Adipose tissue (tissue), 3 donors: Measurements from ENCODE around the gene LRRIQ4. TPM values are rescaled to one million over a fixed set of nuclear protein-coding genes. Genes with fewer than 3 reads are reported as not detected.

Experiments used
- H3K27ac ChIP-seq: one replicate; pipeline ENCODE4 v1.5.1; 2013; ENCODE audit warnings: low read depth, low read length
- whole genome bisulfite sequencing, 3 donors: extraction: QIAGEN DNeasy Blood & Tissue Kit; methylation state at CpG; one replicate each; pipeline ENCODE4 v1.1.7; 2013; 5-methylcytosine and 5-hydroxymethylcytosine counted together
- polyA plus RNA-seq, 3 donors: library from polyadenylated mRNA; stranded (reverse); fragments of 200-250 nt; gene quantifications; one replicate each; pipeline ENCODE4 v1.2.3, GENCODE V29; 2013
- donor health status: healthy with polysubstance abuse.
- donor health status: Bipolar disorder and iron deficiency.
- donor health status: healthy.

The LRRIQ4 gene
- polyA plus RNA-seq, result not detected

GRCh38 chr3:169812332-169813235 lies at the start of gene LRRIQ4, which contains the start of gene LRRC34:
LRRIQ4 (plus strand) TSS chr3:169812870; CDS start chr3:169821922, 9,052 bp downstream.
LRRC34 (minus strand) TSS chr3:169812904; CDS start chr3:169812548, 356 bp downstream.
- H3K27ac ChIP-seq, result no peak within 1 kb of the TSS
- 5 to 10% (median 6%) methylated on average over 54 to 56 of the region's 56 CpGs for WGBS, 3 donors

GRCh38 chr3:169764312-169764881 lies 48.3 kb upstream of the LRRIQ4 start:
- peak overlapping the region; percentile 48 for H3K27ac ChIP-seq
- 0 to 1% (median 0%) methylated on average over 46 of the region's 46 CpGs for WGBS, 3 donors

GRCh38 chr3:169764882-169765612 lies 47.6 kb upstream of the LRRIQ4 start, which contains the start of gene TERC:
TERC (minus strand) TSS chr3:169765060.
- 4 to 8% (median 6%) methylated on average over 42 of the region's 42 CpGs for WGBS, 3 donors
- H3K27ac ChIP-seq, result peak within 1 kb of the TSS; percentile 48

GRCh38 chr3:169769287-169770181 lies 43.1 kb upstream of the LRRIQ4 start, which contains the start of gene ACTRT3:
ACTRT3 (minus strand) TSS chr3:169769561; CDS start chr3:169769520, 41 bp downstream.
- WGBS, 3 donors, result 1 to 7% (median 4%) methylated on average over 39 to 51 of the region's 51 CpGs
- H3K27ac ChIP-seq, result peak within 1 kb of the TSS; percentile 12

- WGBS, 3 donors, result 0 to 1% (median 0%) methylated on average over 27 of the region's 27 CpGs
- H3K27ac ChIP-seq, result no peak overlapping the region
These were observed 41.0 kb upstream of the LRRIQ4 start for GRCh38 chr3:169771497-169772304.

GRCh38 chr3:169772305-169772896 lies 40.3 kb upstream of the LRRIQ4 start:
- H3K27ac ChIP-seq, result peak overlapping the region; percentile 99
- 0 to 1% (median 0%) methylated on average over 15 of the region's 15 CpGs for WGBS, 3 donors

- 0% methylated on average over 61 of the region's 61 CpGs for WGBS, 3 donors
- peak within 1 kb of the TSS; percentile 99 for H3K27ac ChIP-seq
These were observed 39.5 kb upstream of the LRRIQ4 start, which contains the start of gene MYNN for GRCh38 chr3:169772897-169773816. MYNN (plus strand) TSS chr3:169773396; CDS start chr3:169774296, 900 bp downstream.

- no peak overlapping the region for H3K27ac ChIP-seq
- WGBS, 3 donors, result 32 to 68% (median 52%) methylated on average over 5 of the region's 5 CpGs
These were observed 38.5 kb upstream of the LRRIQ4 start for GRCh38 chr3:169774186-169774585.

- WGBS, 3 donors, result 66 to 85% (median 81%) methylated on average over 4 of the region's 4 CpGs
- H3K27ac ChIP-seq, result no peak overlapping the region
These were observed 34.8 kb upstream of the LRRIQ4 start for GRCh38 chr3:169777822-169778221.

- 37 to 66% (median 43%) methylated on average over 2 of the region's 2 CpGs for WGBS, 3 donors
These were observed 31.9 kb upstream of the LRRIQ4 start for GRCh38 chr3:169780742-169781141.

GRCh38 chr3:169781209-169781855 lies 31.3 kb upstream of the LRRIQ4 start:
- no peak overlapping the region for H3K27ac ChIP-seq
- 77 to 84% (median 80%) methylated on average over 4 of the region's 4 CpGs for WGBS, 3 donors

More at GRCh38 chr3:169780742-169781141, 31.9 kb upstream of the LRRIQ4 start:
- H3K27ac ChIP-seq, result no peak overlapping the region

GRCh38 chr3:169787120-169787519 lies 25.6 kb upstream of the LRRIQ4 start:
- 98% methylated on average over 4 of the region's 4 CpGs for WGBS, 3 donors
- H3K27ac ChIP-seq, result no peak overlapping the region

- H3K27ac ChIP-seq, result no peak overlapping the region
- 54 to 81% (median 57%) methylated on average over 1 of the region's 1 CpG for WGBS, 3 donors
These were observed 24.9 kb upstream of the LRRIQ4 start for GRCh38 chr3:169787791-169788190.

GRCh38 chr3:169790219-169790618 lies 22.5 kb upstream of the LRRIQ4 start:
- H3K27ac ChIP-seq, result no peak overlapping the region
